Stimulated activated CD4-positive, alpha-beta T cell treated with anti-CD3 and anti-CD28 coated beads, Interleukin-1b, Interleukin-23, amount 100 ng/mL, for 4 hours (primary cell): ENCODE measurements around the gene E2F7.

ENCODE experiments used
- DNase-seq, 2 donors: peaks; one replicate each; pipeline ENCODE4 v3.0.0-alpha.2; 2020; ENCODE audit warnings: low read depth in 2 of 2

The E2F7 gene

GRCh38 chr12:77064896-77065360, 441 bp downstream of the E2F7 start:
- peak in 1 of 2 donors; percentile 11 for DNase-seq

- no peak for DNase-seq
Observed at GRCh38 chr12:77062846-77063461, 2.4 kb downstream of the E2F7 start.

- DNase-seq: no peak
Observed at GRCh38 chr12:77062396-77062795, 3.0 kb downstream of the E2F7 start.

- no peak for DNase-seq
Observed at GRCh38 chr12:77060883-77061240, 4.5 kb downstream of the E2F7 start.

GRCh38 chr12:77060136-77060882, 5.1 kb downstream of the E2F7 start:
- no peak for DNase-seq

GRCh38 chr12:77058740-77059139, 6.6 kb downstream of the E2F7 start:
- DNase-seq: no peak

- no peak for DNase-seq
Observed at GRCh38 chr12:77054851-77055250, 10.5 kb downstream of the E2F7 start.

- DNase-seq: no peak
Observed at GRCh38 chr12:77053259-77053658, 12.1 kb downstream of the E2F7 start.

- DNase-seq: peak in 1 of 2 donors; percentile 7
Observed at GRCh38 chr12:77049767-77050353, 15.5 kb downstream of the E2F7 start.

GRCh38 chr12:77047341-77048109, 17.8 kb downstream of the E2F7 start:
- DNase-seq: no peak

- no peak for DNase-seq
Observed at GRCh38 chr12:77046468-77046867, 18.9 kb downstream of the E2F7 start.

GRCh38 chr12:77045183-77045582, 20.2 kb downstream of the E2F7 start:
- no peak for DNase-seq

GRCh38 chr12:77044721-77045120, 20.6 kb downstream of the E2F7 start:
- DNase-seq: no peak

GRCh38 chr12:77042833-77043232, 22.5 kb downstream of the E2F7 start:
- no peak for DNase-seq

- no peak for DNase-seq
Observed at GRCh38 chr12:77040231-77040630, 25.1 kb downstream of the E2F7 start.

- DNase-seq: no peak
Observed at GRCh38 chr12:77035226-77035625, 30.1 kb downstream of the E2F7 start.

GRCh38 chr12:77033658-77034536, 31.5 kb downstream of the E2F7 start:
- DNase-seq: no peak

- no peak for DNase-seq
Observed at GRCh38 chr12:77032406-77032805, 33.0 kb downstream of the E2F7 start.

- no peak for DNase-seq
Observed at GRCh38 chr12:77031745-77032144, 33.6 kb downstream of the E2F7 start.

- no peak for DNase-seq
Observed at GRCh38 chr12:77025782-77026314, 39.5 kb downstream of the E2F7 start.

- no peak for DNase-seq
Observed at GRCh38 chr12:77023501-77023900, 41.9 kb downstream of the E2F7 start.
